HG03571 (cell line): ENCODE data around the gene PXDC1.

Source experiments
- ATAC-seq: cut with Tn5 transposase; IDR thresholded peaks from one replicate; pipeline ENCODE4 v1.9.1; 2021; ENCODE audit not compliant: unreplicated experiment

The PXDC1 gene

DNA sequence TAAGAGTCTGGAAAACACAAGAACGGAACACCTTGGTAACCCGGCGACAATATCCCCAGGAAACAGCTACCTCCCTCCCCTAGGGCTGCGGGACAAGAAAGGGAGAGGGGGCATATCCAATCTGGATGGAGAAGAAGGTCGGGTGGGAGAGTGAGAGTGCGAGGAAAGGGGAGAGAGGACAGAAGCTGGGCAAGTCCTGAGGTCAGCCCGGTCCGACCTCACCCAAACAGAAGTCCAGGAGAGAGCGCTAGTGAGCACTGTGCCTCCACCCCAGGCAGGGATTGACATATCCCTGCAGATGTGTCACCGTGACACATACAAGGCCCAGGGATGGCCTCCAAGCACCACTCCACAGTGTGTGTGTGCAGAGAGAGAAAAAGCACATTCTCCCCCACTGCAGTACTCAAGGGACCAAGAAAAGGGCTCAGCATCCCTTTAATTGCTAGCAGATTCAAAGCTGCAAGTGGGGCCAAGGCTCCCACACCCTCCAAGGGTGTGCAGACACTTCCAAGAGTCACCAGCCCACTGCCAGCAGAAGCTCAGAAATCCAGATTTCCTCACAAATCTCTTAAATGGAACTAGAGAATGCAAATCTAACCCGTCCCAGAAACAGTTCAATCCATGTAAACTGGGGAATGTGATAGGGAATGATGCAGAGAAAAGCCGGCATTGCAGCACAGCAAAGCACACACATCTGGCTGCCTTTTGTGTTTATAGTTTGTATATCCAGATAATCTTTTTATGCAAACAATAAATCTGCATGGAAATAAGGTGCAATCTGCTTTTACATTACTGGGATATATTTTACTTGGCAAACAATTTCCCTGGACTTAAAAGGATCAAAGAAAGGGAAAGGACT lies 3.1 kb downstream of the PXDC1 start:
- ATAC-seq: no peak

DNA sequence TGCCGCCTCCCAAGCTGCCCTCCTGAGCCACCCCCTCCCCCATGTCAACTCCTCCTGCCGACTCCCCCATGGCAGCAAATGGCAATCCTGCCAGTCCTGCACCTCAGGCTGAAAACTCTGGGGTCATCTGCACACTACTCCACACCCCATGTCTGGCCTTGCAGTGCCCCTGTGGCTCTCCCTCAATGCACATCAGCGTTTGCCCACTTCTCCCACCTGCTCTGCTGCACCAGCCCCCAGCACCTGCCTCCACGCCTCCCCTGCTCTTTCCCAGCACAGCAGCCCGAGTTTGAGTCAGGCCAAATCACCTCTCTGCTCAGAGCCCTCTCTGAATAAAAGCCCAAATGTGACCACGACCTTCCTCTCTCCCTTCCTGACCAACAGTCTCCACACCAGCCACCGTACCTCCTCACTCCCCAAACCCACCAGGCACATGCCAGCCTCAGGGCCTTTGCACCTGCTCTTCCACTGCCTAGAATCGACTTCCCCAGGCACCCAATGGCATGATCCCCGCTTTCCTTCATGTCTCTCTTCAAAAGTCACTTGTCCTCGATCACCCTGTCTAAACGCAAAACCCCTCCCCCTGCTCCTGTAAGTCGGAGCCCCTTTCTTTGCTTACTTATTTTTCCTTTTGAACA lies 4.3 kb downstream of the PXDC1 start:
- ATAC-seq: no peak

DNA sequence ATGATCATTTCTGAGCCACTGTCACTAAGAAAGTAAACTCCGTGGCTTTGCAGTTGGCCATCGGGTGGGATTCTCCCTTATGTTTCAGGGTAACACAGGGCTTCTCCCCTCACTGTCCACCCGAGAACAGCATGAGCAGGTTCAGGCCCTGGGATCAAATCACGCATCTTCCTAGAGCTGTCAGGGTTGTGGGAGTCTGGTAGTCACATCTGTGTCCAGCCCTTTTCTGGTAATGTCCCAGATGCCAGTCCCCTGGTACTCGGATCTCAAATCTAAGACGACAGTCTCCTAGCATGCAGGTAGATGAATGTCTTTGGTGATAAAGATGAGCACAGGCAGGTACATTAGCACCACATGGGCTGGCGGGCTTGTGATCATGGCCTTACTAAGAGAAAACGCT lies 4.8 kb downstream of the PXDC1 start:
- ATAC-seq: no peak

DNA sequence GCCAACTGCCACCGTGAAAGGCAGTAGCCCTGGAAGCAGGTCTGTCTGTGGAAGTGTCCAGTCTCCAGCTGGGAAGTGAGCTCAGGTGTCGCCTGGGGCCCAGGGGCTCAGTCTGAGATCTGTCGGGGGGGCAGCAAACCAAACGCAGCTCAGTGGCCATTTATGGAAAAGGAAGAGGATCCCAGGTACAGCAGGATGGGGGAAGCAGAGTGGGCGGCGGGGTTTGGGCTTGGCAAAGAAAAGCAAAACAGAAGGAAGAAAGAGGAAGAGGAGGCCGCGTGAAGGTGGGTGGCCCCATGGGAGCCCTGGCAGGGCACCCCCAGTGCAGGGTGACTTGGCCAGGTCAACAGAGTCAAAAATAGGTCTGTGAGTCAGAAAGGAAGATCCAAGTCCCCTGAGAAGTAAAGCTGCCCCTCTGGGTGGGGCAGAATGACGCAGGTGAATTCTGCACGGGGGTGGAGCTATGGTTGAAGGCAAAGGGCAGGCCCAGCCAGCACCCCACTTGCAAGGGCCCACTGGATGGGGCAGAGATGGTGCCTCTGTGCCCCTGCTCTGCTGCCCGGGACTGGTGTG lies 5.3 kb downstream of the PXDC1 start:
- no peak for ATAC-seq

DNA sequence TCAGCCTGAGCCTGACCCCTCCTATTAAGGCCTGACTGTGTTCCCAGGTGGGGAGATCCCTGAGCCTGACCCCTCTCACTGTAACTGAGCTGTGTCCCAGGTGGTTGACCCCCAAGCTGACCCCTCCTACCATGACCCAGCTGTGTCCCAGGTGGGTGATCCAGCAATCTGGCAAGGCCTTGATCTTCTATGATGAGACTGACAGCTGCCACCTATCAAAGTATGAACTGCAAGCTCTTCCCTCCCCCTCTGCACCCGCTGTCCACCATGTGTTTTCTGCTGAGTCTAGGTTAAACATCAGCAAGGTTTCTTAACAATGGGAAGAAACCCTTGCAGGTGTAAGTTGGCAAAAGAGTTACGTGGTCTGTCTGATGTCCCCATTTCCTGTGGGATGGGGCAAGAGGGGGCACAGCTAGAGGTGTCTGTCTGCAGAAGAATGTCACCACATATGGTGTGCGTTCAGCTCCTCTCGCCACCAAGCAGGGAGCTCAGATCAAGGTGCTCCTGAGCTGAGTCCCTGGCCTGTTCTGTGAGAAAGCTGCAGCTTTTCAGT lies 5.9 kb downstream of the PXDC1 start:
- no peak for ATAC-seq

DNA sequence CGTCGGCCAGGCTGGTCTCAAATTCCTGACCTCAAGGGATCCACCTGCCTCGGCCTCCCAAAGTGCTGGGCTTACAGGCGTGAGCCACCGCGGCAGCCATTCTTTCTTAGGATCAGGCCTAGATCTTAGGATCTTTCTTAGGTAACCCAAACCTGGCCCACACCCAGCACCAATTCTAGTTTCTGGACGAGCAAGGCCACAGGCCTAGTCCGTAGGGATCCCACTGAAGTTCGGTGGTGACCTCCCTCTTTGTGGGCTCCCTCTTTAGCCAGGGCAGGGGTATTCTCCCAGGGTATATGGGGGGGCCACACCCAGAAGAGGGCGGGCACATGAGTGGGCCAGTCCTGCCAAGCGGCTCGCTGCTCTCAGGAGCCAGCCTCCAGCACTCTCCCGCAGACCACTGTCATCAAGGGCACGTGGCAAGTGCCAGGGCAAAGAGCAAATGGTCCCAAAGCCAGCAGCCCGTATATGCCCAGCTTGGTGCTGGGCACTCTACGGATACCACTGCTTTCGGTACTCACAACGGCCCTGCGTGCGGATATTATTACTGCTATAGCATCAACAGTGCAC lies 6.5 kb downstream of the PXDC1 start:
- no peak for ATAC-seq

DNA sequence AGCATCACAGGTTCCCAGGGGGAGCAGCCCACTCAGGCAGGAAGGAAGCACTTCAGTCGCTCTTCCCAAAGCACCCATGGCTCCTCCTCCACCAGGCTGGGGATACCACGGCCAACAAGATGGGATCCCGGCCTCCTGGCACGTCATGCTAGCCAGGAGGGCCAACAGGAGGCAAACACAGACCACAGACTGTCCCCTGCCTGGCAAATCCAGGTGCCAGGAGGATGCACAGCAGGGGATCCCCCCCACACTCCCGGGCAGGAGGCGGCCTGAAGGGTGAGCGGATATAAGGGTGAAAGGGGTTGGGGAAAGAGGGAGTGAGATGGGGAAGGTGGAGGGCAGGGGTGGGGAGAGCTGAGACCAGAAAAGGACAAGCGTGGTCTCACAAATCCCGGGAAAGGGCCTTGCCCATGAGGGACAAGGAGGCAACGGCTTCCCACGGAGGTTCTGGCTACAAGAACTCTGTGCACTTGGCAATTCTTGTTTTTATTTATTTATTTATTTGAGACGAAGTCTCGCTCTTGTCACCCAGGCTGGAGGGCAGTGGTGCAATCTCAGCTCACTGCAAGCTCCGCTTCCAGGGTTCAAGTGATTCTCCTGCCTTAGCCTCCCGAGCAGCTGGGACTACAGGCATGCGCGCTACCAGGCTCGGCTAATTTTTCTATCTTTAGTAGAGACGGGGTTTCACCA lies 7.2 kb downstream of the PXDC1 start:
- no peak for ATAC-seq

DNA sequence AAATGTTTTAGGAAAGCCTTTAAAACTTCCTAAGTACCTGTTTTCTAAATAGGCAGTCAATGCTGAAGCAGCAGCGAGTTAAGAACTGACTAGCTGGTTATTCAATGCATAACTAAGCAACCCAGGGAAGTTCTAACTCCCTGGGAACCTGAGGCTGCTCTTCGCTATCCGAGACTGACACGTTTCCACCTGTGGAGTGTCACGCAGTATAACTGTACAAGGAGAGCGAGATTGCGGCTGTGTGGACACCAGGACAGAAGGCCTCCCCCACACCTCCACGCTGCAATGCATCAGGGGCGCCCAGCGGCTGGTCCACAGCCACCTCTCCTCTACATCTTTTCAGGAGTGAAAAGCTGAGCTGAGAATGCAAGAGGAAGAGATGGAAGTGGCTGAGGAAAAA lies 8.0 kb downstream of the PXDC1 start:
- no peak for ATAC-seq

DNA sequence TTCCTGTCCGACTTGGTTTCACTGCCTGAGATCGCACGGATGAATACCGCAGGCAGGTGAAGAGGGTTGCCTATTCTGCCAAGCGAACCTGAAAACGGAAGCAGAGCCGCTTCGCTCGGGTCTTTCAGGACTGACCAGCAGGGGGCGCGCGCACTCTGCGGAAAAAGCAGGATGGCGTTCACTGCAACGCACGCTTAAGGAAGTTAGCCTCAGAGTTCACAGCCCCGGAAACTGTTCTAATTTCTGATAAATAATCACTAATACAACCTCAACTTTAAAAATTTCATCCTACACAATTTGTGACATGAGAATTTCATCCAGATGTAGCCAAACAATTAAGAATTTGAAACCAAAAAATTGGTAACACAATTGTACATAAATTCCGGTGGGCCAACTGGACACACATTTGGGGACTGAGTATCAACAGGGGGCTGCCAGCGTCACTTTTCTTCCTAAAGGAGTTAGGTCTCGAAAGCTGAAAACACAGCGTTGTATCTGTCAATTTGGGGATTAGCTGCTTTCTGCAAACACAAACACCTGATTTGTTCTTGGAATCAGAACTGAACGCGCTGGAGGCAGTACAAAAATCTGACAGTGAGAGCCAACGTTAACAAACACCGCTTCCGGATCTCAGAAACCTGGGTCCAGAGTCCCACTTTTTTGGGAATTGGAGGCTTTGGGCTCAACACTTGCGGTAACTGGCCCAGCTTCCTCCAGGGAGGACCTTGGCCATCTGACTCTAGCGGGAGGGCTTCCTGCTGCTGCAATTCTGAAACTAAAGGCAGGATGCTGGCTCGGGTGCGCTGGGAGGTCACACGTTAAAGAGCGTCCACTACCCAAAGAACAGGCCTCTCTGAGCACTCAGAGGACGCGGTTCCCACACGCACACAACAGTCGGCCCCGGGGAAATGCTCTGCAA lies 8.8 kb downstream of the PXDC1 start:
- peak; percentile 58 for ATAC-seq

DNA sequence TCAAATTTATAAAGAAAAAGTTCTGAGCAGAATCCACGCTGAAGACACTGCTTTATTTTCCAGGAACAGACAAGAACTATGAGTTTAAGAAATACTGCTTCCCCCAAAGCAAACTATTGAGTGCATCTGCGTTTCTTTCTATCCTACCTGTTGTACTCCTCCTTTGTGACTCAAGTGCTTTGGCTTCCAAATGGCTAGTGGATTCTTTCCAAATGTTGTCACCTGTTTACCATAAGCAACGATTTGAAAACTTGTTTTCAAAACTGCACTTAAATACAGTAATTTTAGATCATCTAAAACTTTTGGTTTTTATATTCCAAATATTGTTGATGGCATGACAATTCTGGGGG lies 9.5 kb downstream of the PXDC1 start:
- ATAC-seq: no peak

DNA sequence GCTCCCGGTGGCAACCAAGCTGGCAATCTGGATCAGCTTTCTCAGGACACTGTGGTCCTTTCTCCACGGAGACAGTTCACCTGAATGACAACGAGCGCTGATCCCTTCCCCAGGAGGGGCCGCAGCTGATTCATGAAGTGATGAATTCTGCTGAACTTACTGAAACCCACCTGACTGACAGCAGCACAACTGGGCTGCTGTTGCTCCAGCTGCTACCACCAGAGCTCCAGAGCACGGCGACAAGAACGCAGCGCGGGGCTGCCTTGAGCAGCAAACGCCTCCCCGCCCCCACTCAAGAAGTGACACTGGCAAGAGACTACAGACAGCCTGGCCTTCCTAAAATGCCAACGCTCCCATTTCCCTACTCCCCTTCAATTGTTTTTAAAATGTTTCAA lies 10.0 kb downstream of the PXDC1 start:
- ATAC-seq: no peak

DNA sequence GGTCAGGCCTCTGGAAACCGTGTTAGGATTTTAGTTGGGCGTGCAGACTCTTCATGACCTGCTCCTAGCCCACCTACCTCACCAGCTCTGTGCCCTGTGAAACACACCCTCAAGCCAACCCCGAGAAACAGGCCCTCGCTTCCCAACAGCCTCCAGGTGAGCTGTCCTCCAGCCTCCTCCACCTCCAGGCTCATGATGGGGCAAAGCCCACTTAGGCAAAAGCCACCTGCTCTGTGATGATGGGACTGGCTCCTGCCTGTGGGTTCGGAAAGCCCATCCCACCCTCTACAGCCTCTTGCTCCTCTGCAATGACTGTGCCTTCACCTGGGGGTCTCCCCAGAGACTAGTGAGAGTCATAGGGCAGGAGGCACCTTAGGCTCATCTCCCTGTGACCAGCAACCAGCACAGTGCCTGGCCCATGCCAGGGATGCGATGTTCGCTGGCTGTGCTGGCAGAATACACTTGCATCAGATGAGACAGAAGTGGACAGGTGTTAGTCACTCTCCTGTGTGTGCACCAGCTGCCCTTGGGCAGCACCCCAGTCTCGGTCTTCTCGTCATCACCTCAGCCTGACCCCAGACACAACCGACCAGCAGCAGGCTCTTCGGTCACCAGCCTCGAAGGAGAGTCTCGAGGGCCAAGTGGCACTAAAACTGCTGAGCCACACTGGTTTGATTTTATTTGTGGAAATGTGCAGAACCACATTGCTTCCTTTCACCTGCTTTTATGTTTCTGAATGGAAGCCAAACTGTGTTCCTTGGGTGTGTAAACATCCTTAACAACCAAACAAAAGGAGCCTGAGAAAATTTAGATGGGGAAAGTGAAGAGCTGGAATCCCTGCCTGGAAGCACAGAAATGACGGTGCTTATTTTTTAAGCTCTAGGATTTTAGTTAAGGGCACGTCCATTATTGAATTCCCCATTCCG lies 10.7 kb downstream of the PXDC1 start:
- no peak for ATAC-seq

DNA sequence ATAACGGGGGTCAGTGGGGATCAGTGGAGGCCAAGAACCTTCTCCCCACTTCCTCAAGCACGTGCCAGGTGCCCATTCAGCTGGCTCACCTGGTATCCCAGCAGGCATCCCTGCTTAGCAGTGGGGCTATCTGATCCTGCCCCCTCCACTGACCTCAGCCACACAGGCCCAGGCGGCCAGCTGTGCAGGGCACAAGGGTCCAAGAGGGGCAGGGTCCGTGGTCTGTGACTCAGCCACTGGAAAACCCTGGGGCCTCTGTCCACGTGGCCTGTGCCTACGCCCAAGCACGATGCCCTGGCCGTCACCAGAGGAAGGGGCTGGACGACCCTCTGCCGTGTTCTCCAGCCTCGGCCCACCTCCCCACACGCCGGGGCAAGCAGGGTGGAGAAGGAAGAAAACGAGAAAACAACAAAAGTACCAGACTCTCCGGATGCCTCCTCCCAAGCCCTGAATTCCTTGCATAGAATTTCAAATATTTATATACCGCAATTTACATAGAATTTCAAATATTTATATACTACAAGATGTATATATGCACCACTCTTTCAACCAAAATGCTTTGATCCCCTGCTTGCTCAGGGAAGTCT lies 12.1 kb downstream of the PXDC1 start:
- ATAC-seq: no peak

DNA sequence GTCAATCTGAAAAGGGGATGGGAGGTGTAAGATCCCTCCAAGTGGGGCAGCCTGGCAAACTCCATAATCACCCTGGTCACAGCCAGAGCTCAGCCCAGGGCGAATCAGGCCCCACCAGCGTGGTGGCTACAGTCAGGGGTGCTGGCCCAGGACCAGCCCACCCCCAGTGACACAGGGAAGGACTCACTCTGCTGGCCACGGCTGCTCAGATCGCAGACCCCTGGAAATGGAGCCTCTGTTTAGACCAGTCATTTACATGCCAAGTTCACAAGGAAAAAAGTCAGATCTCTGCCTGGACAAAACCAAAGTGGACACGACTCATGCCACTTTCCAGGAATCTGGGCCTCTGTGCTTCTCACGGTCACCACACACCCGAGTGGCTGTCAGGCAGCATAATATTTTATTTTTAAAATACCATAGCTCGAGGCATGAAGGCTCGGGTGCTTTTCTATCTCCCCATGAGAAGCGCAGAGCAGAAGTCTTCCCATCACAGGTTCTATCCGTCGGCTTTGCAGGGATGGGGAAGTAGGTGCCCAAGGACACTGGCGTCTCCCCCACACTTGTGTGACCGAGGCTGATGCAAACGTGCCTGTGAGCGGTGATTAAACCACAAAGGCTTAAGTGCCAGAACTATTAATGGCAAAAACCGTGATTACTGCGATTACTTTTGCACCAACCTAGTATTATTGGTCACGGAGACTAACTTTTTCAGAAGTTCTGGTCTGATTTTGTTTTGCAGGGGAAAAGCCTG lies 13.0 kb downstream of the PXDC1 start:
- no peak for ATAC-seq

DNA sequence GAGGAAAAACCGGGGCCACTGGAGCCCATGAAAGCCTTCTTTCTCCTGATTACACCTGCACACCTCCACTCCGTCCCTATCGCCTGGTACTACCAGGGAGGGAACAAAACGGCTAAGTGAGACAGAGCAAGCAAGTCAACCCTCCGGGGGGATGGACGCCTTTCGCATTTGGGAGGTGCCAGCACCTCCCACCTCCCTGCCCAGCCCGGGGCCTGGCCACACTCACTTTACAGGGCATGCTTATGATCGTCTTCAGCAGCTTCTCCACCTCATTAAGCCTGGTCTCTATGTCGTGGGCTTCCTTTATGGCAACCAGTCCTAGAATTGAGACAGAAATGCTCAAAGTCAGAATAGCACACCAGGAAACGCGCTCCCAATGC lies 13.7 kb downstream of the PXDC1 start:
- ATAC-seq: no peak

DNA sequence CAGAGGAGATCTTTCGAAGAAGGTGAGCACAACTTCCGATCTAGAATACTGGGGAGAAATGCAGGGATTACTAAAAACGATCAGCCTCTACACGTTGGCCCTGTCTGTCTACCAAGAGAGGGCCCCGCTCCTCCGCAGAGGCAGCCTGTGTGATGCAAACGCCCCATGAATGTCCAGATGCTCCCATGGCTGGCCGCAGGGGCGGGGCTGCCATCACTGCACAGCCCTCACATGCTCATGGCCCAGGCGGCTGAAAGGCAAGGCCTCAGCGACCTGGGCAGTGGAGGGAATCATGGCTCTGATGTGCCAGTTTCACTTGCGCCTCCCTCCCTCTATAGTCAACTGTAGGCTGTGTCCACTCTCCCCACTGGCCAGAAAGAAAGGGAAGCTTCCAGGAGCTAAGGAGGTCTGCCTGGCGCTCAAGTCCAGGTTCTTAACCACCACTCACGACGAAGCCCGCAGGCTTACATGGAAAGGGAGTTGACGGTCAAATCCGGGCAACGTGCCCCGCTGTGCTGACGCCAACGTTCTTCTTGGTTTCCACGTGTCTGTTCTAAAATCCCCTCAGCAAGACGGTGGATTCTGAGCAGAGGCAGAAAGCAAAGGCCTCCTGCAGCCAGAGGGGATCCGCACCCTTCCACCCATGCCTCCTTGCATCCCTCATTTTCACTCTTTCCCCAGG lies 14.2 kb downstream of the PXDC1 start:
- no peak for ATAC-seq

DNA sequence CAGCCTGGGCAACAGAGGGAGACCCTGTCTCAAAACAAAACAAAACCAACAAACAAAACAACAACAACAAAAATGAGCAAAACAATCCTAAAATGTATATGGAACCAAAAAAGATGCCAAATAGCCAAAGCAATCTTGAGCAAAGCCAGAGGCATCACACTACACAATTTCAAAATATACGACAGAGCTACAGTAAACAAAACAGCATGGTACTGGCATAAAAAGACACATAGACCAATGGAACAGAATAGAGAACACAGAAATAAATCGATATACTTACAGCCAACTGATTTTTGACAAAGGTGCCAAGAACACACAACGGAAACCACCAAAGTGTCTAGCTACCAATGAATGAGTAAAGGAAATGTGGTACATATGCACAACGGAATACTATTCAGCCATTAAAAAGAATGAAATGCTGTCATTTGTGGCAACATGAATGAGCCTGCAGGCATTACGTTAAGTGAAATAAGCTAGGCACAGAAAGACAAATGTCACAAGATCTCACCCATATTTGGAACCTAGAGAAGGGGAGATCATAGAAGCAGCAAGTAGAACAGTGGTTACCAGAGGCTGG lies 16.4 kb downstream of the PXDC1 start:
- ATAC-seq: no peak
